ENCODE measurements around the gene SMIM44. TPM values are rescaled to one million over a fixed set of nuclear protein-coding genes. Genes with fewer than 3 reads are reported as not detected.

SMIM44 gene
- total and polyA plus RNA-seq, 2 donors (not counting 1 experiment from before 2014, with no cell fraction given), result not detected

- ATAC-seq (ENCODE audit: low read depth) (no peak), DNase-seq (no peak)
- H3K9ac ChIP-seq (ENCODE audit: low read length), result no peak overlapping the region
- ChIA-PET CTCF (no interaction called here), POLR2A (no interaction called here)
- no peak overlapping the region for H2AFZ ChIP-seq (ENCODE audit: insufficient read depth, low read depth, low read length, poor library complexity, severe bottlenecking)
- intact Hi-C loops (cut with micrococcal nuclease), result no loop called here
- no peaks in the 10 kb centered on the region for H3K4me1 ChIP-seq (ENCODE audit: control insufficient read depth in 2 of 2, insufficient read depth in 2 of 2, low read length in 2 of 2)
- TF ChIP-seq CTCF (IDR thresholded peaks at IDR 0.05), result no peak
- no peak for TF ChIP-seq EZH2 (IDR thresholded peaks at IDR 0.05; ENCODE audit: borderline replicate concordance, insufficient read depth, low read depth, low read length, poor library complexity, severe bottlenecking)
- peaks cover 0 to 12% of the 10 kb centered on the region in 2 experiments for H3K36me3 ChIP-seq (replicated peaks in 1 of 2; ENCODE audit: control extremely low read depth in 1 of 2, control insufficient read depth in 1 of 2, extremely low read depth in 1 of 2, insufficient read depth in 2 of 2, low read length in 1 of 2)
- H3K27ac ChIP-seq (ENCODE audit: low read length in 2 of 2), result no peak overlapping the region
- H4K20me1 ChIP-seq (ENCODE audit: control insufficient read depth, insufficient read depth, low read length, poor library complexity, severe bottlenecking), result no peaks in the 10 kb centered on the region
- no peaks in the 10 kb centered on the region for H3K27me3 Mint-ChIP-seq
- no peak overlapping the region for H3K4me3 ChIP-seq (ENCODE audit: control extremely low read depth in 1 of 5, extremely low read depth in 1 of 5, insufficient read depth in 1 of 5, low read depth in 2 of 5, low read length in 4 of 5)
- no peak overlapping the region for H3K27ac Mint-ChIP-seq
- no peak overlapping the region for H3K4me3 Mint-ChIP-seq
- H3K9me3 Mint-ChIP-seq (ENCODE audit: insufficient read depth), result no peaks in the 10 kb centered on the region
- WGBS (ENCODE audit: insufficient coverage), result 46% methylated on average over 16 of the region's 22 CpGs
- no peaks in the 10 kb centered on the region for H3K79me2 ChIP-seq (ENCODE audit: control insufficient read depth, insufficient read depth, low read length)
- no peaks in the 10 kb centered on the region for H3K4me1 Mint-ChIP-seq
- no peak overlapping the region for H3K4me2 ChIP-seq (replicated peaks; ENCODE audit: low read depth, low read length, poor library complexity, severe bottlenecking)
- no peaks in the 10 kb centered on the region for H3K27me3 ChIP-seq (replicated peaks in 1 of 4; ENCODE audit: control extremely low read depth in 1 of 4, control insufficient read depth in 3 of 4, insufficient read depth in 4 of 4, low read length in 3 of 4)
- no peaks in the 10 kb centered on the region for H3K9me3 ChIP-seq (ENCODE audit: control extremely low read depth in 1 of 3, control insufficient read depth in 2 of 3, insufficient read depth in 1 of 3, low read length in 2 of 3)
These were observed 25.6 kb downstream of the SMIM44 start for GRCh38 chr19:3457528-3458228.

DNA sequence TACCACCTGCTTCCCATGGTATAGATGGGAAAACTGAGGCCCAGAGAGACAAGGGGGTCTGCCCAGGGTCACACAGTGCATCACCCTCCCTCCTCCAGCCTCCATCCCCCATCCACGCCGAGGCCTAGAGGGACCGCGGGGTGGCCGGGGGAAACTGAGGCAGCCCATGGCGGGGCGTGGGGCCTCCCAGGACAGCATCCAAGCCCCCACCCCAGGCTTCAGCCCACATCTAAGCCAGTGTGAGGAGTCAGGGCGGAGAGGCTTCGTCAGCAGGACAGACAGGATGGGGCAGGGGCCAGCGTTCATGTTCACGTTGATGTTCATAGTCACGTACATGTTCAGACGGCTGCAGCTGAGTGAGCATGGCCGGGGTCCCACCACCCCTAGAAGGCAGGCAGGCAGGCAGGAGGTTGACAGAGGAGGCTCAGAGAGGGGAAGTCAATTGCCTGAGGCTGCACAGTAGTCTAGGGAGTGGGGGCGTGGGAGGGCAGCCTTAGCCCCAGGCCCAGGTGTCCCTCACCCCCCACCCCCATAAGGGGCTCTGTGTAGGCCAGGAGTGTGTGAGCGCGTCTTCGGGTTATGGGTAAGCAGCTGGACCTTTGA is 26.2 kb downstream of the SMIM44 start:
- H3K4me1 ChIP-seq (ENCODE audit: control insufficient read depth in 2 of 2, insufficient read depth in 2 of 2, low read length in 2 of 2), result no peaks in the 10 kb centered on the region
- ChIA-PET POLR2A (no interaction called here), CTCF (interaction anchor here (1.0 kb wide), 1 partner anchor 28 kb away, joined by 3 read pairs; no protein-coding TSS in a partner anchor)
- no peak overlapping the region for H3K4me2 ChIP-seq (replicated peaks; ENCODE audit: low read depth, low read length, poor library complexity, severe bottlenecking)
- no peak overlapping the region for H2AFZ ChIP-seq (ENCODE audit: insufficient read depth, low read depth, low read length, poor library complexity, severe bottlenecking)
- WGBS (ENCODE audit: insufficient coverage), result 88% methylated on average over 14 of the region's 18 CpGs
- Mint-ChIP-seq H3K27me3 (no peaks in the 10 kb centered on the region), H3K9me3 (ENCODE audit: insufficient read depth) (no peaks in the 10 kb centered on the region), H3K27ac (no peak overlapping the region), H3K4me1 (no peaks in the 10 kb centered on the region), H3K4me3 (no peak overlapping the region)
- H4K20me1 ChIP-seq (ENCODE audit: control insufficient read depth, insufficient read depth, low read length, poor library complexity, severe bottlenecking), result no peaks in the 10 kb centered on the region
- TF ChIP-seq EZH2 (IDR thresholded peaks at IDR 0.05; ENCODE audit: borderline replicate concordance, insufficient read depth, low read depth, low read length, poor library complexity, severe bottlenecking), result no peak
- TF ChIP-seq CTCF (IDR thresholded peaks at IDR 0.05), result no peak
- H3K9me3 ChIP-seq (ENCODE audit: control extremely low read depth in 1 of 3, control insufficient read depth in 2 of 3, insufficient read depth in 1 of 3, low read length in 2 of 3), result no peaks in the 10 kb centered on the region
- no peaks in the 10 kb centered on the region for H3K27me3 ChIP-seq (replicated peaks in 1 of 4; ENCODE audit: control extremely low read depth in 1 of 4, control insufficient read depth in 3 of 4, insufficient read depth in 4 of 4, low read length in 3 of 4)
- no peak overlapping the region for H3K27ac ChIP-seq (ENCODE audit: low read length in 2 of 2)
- H3K79me2 ChIP-seq (ENCODE audit: control insufficient read depth, insufficient read depth, low read length), result no peaks in the 10 kb centered on the region
- H3K4me3 ChIP-seq (ENCODE audit: control extremely low read depth in 1 of 5, extremely low read depth in 1 of 5, insufficient read depth in 1 of 5, low read depth in 2 of 5, low read length in 4 of 5), result no peak overlapping the region
- intact Hi-C loops (cut with micrococcal nuclease), result no loop called here
- H3K9ac ChIP-seq (ENCODE audit: low read length), result no peak overlapping the region
- ATAC-seq (ENCODE audit: low read depth) (no peak), DNase-seq (no peak)
- peaks cover 0 to 16% of the 10 kb centered on the region in 2 experiments for H3K36me3 ChIP-seq (replicated peaks in 1 of 2; ENCODE audit: control extremely low read depth in 1 of 2, control insufficient read depth in 1 of 2, extremely low read depth in 1 of 2, insufficient read depth in 2 of 2, low read length in 1 of 2)

Data from B cell (primary cell).